Lower leg skin (tissue), 4 donors: ENCODE measurements around the gene NAA10. TPM values are rescaled to one million over a fixed set of nuclear protein-coding genes. Genes with fewer than 3 reads are reported as not detected.

ENCODE experiments used
- DNase-seq, 2 donors: peaks; one replicate each; pipeline ENCODE4 v3.0.0-alpha.2; 2019; ENCODE audit warnings: low spot score in 2 of 2
- H3K4me3 ChIP-seq: fragments of 200-600 bp; sonication (generic); 2 replicates; pipeline ENCODE4 v1.5.1; 2017; ENCODE audit warnings: mild to moderate bottlenecking, low read depth; ENCODE audit not compliant: poor library complexity, severe bottlenecking
- CTCF ChIP-seq, 3 donors: fragments of 450-650 bp; IDR thresholded peaks; one replicate each; pipeline ENCODE4 v1.5.1; 2016; ENCODE audit warnings: antibody characterized with exemption in 3 of 3, mild to moderate bottlenecking in 3 of 3, moderate library complexity in 2 of 3
- POLR2A ChIP-seq, 2 donors: fragments of 450-650 bp; IDR thresholded peaks; one replicate each; pipeline ENCODE4 v1.6.1; 2016 to 2017; ENCODE audit warnings: antibody characterized with exemption in 2 of 2, mild to moderate bottlenecking in 1 of 2, moderate library complexity in 1 of 2
- WGBS, 2 donors: methylation state at CpG; one replicate each; pipeline ENCODE4 v1.1.5; 2018; 5-methylcytosine and 5-hydroxymethylcytosine counted together
- intact Hi-C: fragments of 100-400 bp; cut with DNase I; formaldehyde crosslinking; loops from one replicate; pipeline ENCODE4 v1.15.0; 2023; ENCODE audit warnings: low total_unique reads
- total RNA-seq, 4 donors: library from RNA; depleted of rRNA; stranded (reverse); fragments of >200 nt; gene quantifications; one replicate each; pipeline ENCODE4 v1.1.0, GENCODE V29; 2016

NAA10 gene
- total RNA-seq, 4 donors from 2014 or later, result 32.6 to 70.9 (median 51.1) TPM

- intact Hi-C loops, result no loop called here
- no peak for DNase-seq
- TF ChIP-seq POLR2A (IDR thresholded peaks at IDR 0.05) (no peak), CTCF (IDR thresholded peaks at IDR 0.05) (no peak)
- no peak overlapping the region for H3K4me3 ChIP-seq
- 63 to 74% methylated on average over 9 of the region's 9 CpGs for WGBS, 2 donors
These were observed 33.4 kb upstream of the NAA10 start for GRCh38 chrX:153968255-153968654.

- TF ChIP-seq POLR2A (IDR thresholded peaks at IDR 0.05) (no peak), CTCF (IDR thresholded peaks at IDR 0.05) (no peak)
- intact Hi-C loops, result no loop called here
- H3K4me3 ChIP-seq, result no peak overlapping the region
- DNase-seq, result no peak
- 66 to 74% methylated on average over 16 of the region's 16 CpGs for WGBS, 2 donors
These were observed 32.8 kb upstream of the NAA10 start for GRCh38 chrX:153967536-153968224.

- no peak overlapping the region for H3K4me3 ChIP-seq
- TF ChIP-seq POLR2A (IDR thresholded peaks at IDR 0.05) (no peak), CTCF (IDR thresholded peaks at IDR 0.05) (no peak)
- intact Hi-C loops, result no loop called here
- no peak for DNase-seq
- 71 to 76% methylated on average over 3 to 14 of the region's 14 CpGs for WGBS, 2 donors
These were observed 32.2 kb upstream of the NAA10 start for GRCh38 chrX:153966841-153967535.

GRCh38 chrX:153966283-153966688 lies 31.4 kb upstream of the NAA10 start:
- DNase-seq, result no peak
- intact Hi-C loops, result no loop called here
- H3K4me3 ChIP-seq, result no peak overlapping the region
- TF ChIP-seq POLR2A (IDR thresholded peaks at IDR 0.05) (no peak), CTCF (IDR thresholded peaks at IDR 0.05) (no peak)
- WGBS, 2 donors, result 65 to 84% methylated on average over 11 to 15 of the region's 15 CpGs

- WGBS, 2 donors, result 87 to 88% methylated on average over 5 of the region's 5 CpGs
- H3K4me3 ChIP-seq, result no peak overlapping the region
- TF ChIP-seq CTCF (IDR thresholded peaks at IDR 0.05), result no peak
- TF ChIP-seq POLR2A (IDR thresholded peaks at IDR 0.05), result no peak
- DNase-seq, result no peak
- intact Hi-C loops, result no loop called here
These were observed 30.6 kb upstream of the NAA10 start for GRCh38 chrX:153965406-153965805.
